GM21390 (cell line): ENCODE data around the gene FYN.

Experiments used
- ATAC-seq: cut with Tn5 transposase; IDR thresholded peaks from one replicate; pipeline ENCODE4 v1.9.1; 2021; ENCODE audit not compliant: unreplicated experiment

FYN gene

DNA sequence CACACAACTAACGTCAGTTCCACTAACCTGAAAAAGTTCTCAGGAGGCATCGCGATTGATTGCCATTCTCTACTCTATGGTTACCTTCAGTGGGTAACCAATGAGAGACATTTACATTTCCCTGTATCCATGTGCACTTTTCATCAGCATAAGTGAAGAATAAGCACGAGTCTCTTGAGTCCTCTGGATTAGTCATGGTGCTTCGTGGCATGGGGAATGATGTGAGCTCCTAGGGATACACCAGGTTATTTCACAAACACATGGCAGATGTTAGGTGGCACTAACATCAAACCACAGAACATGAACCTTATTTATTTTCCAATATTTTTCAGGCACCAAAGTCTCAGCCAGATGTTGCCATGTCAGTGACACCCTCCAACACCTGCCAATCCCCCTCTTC is 64.0 kb downstream of the FYN start:
- ATAC-seq: no peak

DNA sequence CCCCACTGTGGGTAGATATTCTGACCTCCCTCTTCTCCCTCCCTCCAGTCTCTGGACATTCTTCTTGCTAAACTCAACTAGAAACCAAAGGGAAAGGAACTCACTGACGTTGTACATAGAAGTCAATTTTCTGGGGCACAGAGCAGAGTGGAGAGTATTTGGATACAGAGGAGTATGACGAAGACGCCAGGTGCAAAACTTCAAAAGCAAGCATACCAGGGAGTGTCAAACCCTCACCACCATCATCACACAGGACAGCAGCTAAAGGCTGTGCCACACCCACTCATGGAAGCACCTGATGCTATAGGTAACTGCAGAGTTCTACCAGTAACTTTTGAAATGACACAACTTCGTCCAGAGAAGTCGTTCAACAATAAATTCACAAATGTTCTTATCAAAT is 64.8 kb downstream of the FYN start:
- no peak for ATAC-seq

GRCh38 chr6:111806561-111807497 is 66.4 kb downstream of the FYN start:
- ATAC-seq: no peak

DNA sequence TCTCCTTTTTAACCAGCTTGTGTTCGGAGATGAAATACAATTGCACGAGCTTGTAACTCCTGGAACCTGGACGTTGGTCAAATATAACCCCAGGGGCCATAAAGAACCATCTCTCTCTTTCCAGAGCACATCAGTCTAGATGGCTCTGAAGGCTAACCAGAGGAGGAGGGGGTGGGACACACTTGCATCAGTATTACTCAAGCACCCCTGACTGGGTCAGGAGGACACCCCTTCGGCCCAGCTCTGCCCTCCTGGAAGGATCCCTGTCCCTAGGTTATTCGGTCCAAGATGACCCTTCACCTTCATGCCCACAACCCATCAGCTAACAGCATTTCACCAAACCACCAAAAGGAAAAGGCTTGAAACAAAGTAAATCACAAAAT is 67.1 kb downstream of the FYN start:
- no peak for ATAC-seq

DNA sequence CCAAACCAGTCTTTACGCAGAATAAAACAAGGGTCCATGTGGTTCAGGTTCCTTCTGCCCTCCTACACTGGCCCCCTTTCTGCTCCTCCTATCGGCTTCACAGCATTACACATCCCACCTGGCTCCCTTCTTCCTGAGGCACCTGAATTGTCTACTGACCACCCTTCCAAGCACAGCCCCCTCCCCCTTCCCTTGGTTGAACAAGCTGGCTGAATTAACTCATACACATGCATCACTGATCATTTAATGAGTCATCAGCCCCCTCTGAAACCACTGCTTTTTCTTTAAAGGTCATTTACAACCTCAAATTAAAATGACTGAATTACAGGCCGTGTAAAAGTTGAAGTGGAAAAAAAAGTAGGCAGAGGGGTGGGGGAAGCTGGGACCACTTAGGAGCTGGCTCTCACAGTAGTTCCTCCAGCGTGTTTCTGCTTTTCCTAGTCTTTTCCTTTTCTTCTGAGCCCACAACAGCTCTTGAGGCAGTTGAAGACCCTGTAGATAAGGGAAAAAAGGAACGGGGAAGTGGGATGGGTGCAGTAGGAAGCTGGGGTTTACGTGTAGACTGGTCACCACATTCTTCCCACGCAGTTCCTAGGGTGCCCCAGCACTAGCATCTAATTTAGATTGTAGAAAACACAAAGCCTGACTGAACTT is 67.6 kb downstream of the FYN start:
- peak; percentile 53 for ATAC-seq

GRCh38 chr6:111804627-111805235 is 68.5 kb downstream of the FYN start:
- peak; percentile 42 for ATAC-seq

DNA sequence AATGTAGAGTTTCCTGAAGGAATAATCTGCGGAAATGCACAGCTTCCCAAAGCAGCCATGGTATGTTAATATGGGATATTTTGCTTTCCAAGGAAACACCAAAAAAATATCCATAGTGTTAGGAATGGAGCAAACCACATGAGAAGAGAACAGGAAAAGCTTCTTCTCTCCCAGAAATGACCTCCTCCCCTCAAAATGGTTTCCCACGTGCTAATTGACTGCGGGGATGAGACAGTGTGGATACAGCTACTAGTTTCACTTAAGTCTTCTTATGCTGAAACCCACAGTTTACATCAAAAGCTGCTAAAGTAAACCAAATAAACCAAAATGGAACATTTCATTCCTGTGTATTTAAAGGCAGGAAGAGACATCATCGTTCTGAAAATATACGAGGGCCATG is 69.4 kb downstream of the FYN start:
- no peak for ATAC-seq

- ATAC-seq: no peak
Observed at GRCh38 chr6:111803371-111803770, 69.9 kb downstream of the FYN start.

GRCh38 chr6:111802720-111803330 is 70.4 kb downstream of the FYN start:
- no peak for ATAC-seq

GRCh38 chr6:111802015-111802414 is 71.2 kb downstream of the FYN start:
- ATAC-seq: no peak

DNA sequence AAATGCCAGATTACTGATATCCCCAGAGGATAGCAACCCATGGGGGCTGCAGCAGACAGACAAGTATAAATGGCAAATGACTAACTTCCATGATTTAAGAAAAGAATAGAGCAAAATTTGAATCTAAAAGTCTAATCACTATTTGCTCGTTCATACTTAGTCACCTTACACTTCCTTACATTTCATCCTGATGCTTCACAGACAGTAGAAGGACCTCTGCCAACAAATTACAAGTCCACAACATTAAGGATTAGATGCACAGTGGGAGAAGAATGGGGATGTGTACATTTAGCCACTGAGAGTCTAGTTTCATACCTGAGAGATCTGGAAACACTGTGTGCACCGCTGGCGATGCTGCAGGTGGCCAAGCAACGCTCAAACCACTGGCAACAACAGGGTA is 72.4 kb downstream of the FYN start:
- no peak for ATAC-seq

DNA sequence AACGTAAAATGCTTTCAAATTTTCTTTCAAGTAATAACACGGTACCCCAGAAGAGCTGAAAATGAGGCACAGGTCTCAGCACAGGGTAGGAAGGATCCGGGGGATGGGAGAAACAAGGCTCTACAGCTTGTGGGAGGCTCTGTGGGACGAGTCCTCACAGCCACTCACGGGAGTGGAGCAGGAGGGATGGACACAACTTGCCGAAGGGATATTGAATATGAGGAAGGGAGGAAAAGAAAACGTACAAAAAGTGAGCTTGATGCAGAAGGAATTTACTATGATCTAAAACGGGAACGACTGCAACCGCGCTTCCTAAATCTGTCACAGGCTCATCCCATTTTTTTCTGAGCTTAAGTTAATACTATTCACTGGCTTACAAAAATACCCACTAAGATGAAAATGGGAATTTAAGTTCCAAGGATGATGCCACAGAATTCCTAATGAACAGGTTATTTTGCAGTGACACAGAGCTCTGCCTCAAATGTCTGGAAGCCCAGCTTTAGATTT is 72.9 kb downstream of the FYN start:
- no peak for ATAC-seq

DNA sequence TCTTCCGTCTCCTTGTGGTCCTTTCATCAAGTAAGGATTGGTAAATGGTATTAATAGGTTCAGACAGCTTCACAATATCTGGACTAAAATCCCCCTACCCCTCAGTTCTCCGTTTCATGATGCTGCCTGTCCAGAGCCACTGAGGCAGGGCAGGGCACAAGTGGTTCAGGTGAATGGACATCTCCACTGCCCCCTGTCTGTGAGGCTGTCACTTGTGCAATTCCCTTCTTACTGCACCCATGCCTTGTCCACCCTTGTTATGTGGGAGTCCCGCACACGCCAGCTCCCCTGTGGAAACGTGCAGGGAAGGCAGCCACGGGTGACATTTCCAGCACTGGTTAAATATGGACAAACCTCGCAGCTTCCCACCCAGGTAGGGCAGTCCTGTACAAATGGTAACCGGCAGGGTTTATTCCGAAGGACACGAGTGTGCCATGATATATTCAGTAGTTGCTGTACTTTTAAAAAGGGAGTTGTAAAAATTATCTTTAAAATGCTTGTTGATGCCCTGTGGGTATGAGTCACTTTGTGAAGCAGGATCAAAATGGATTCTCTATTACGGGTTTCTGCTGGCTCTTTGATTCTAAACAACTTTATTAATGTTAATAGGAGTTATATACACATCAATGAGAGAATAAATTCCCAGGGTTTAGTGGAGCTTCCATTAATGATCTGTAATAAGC is 73.5 kb downstream of the FYN start:
- ATAC-seq: no peak

GRCh38 chr6:111798281-111798725 is 74.9 kb downstream of the FYN start:
- no peak for ATAC-seq

DNA sequence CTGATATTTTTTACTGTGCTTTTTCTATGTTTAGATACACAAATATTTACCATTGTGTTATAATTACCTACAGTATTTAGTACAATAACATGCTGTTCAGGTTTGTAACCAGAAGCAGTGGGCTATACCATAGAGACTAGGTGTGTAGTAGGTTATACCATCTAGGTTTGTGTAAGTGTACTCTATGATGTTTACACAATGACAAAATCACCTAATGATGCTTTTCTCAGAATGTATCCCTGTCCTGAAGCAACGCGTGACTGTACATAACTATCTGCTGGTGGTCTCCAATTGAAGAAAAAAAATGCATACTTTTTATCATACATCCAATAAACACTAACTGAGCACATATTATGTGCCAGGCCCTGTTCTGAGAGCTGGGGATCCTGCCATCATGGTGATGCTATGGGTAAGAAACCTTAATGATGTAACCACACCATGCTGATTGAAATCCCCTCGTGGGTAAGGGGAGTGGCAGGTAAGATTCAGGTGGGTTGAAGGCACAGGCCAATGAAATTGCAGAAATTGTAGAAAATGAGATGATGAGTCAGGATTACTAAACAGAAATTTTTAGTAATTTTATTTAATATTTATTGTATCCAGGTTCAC is 76.8 kb downstream of the FYN start:
- no peak for ATAC-seq

GRCh38 chr6:111795558-111795957 is 77.7 kb downstream of the FYN start:
- no peak for ATAC-seq

DNA sequence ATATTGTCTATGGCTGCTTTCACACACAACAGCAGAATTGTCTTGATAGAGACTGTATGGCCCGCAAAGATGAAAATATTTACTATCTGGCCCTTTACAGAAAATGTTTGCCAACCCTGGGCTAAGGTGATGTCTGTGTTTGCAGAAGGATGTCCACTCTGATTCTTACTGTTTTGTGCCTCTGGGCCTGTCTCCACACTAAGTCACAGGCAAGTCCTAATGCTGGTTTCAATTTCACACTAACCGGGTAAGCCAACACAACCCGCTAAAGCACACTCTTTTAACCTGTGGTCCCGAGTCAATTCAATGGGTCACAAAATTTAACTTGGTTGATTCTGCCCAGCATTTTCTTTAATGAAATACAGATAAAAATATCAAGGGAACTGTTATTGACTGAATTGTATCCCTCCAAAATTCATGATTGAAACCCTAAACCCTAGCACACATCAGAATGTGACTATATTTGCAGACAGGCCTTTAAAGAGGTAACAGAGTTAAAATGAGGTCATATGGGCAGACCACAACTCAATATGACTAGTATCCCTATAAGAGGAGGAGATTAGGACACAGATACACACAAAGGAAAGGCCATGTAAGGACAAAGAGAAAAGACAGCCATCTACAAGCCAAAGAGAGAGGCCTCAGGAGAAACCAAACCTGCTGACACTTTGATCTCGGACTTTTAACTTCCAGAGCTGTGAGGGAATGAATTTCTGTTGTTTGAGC is 78.4 kb downstream of the FYN start:
- no peak for ATAC-seq

DNA sequence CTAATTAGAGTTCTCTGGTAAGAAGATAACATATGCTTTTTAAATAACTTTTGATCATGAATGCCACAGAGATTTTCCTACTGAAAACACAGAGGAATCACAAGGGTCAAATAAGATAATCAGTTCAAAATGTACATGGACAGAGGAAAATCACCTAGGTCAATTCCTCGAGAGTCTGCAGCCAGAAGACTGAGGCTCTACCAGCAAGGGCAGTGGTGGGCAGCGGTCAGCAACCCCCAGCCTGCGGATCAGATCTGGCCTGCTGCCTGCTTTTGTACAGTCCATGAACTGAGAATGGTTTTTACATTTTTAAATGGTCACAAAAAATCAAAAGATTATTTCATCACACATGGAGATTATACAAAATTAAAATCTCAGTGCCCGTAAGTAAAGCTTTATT is 79.0 kb downstream of the FYN start:
- ATAC-seq: no peak

GRCh38 chr6:111793711-111794111 is 79.5 kb downstream of the FYN start:
- ATAC-seq: no peak
